ENCODE measurements around the gene NECTIN4. TPM values are rescaled to one million over a fixed set of nuclear protein-coding genes. Genes with fewer than 3 reads are reported as not detected.
A peak's percentile ranks its signal among the peaks of the same experiment; 100 is the strongest.
"Not testable (repeated sequence)": the region's sequence is repeated elsewhere in the genome, so short reads cannot be mapped to it uniquely, and the experiment has no call there.

Gene NECTIN4
- total and polyA plus RNA-seq, 10 of the 15 experiments (the other 5 are each of a cell fraction or from before 2014, with no cell fraction given): 2.8 to 8.7 (median 3.7) TPM

- TF ChIP-seq ZBTB4 (CRISPR knock-in tag; IDR thresholded peaks at IDR 0.05): no peak
- peak; percentile 89; the same call in 1 of the 2 replicates for TF ChIP-seq NKRF (conservative IDR thresholded peaks at IDR 0.05)
- no peak for TF ChIP-seq WRNIP1 (IDR thresholded peaks at IDR 0.05; ENCODE audit: borderline replicate concordance, low read depth, low read length)
- TF ChIP-seq SREBF2 (IDR thresholded peaks at IDR 0.05; ENCODE audit: low read length): no peak
- no peak for TF ChIP-seq TARDBP (IDR thresholded peaks at IDR 0.05; ENCODE audit: borderline replicate concordance)
- no peak for TF ChIP-seq RCOR1 (conservative IDR thresholded peaks at IDR 0.05; ENCODE audit: low read depth, low read length)
These were observed 28.6 kb upstream of the NECTIN4 start, which contains the start of the genes NIT1 and PFDN2 (continued) for GRCh38 chr1:161117759-161118581.

GRCh38 chr1:161115961-161116360 lies 26.6 kb upstream of the NECTIN4 start:
- H3K4me2 ChIP-seq (ENCODE audit: control insufficient read depth, insufficient read depth): peak overlapping the region; percentile 51; the same call in 1 of the 2 replicates
- not testable (repeated sequence) for H3K9ac ChIP-seq (ENCODE audit: control insufficient read depth, insufficient read depth, low read length)
- POLR2A ChIA-PET: interaction anchor here (0.6 to 1.8 kb wide), 2 partner anchors 46 to 135 kb away, joined by 3 to 5 read pairs; partner anchors contain the start of gene ARHGAP30

More at GRCh38 chr1:161115961-161116360, 26.6 kb upstream of the NECTIN4 start:
- H2AFZ ChIP-seq (ENCODE audit: control insufficient read depth, low read depth, low read length); H3K27ac ChIP-seq (ENCODE audit: control insufficient read depth, insufficient read depth); H3K36me3 ChIP-seq (ENCODE audit: control insufficient read depth in 2 of 2, insufficient read depth in 2 of 2, low read length in 1 of 2); DNase-seq (ENCODE audit: low read depth, low spot score); H3K9me3 ChIP-seq (replicated peaks; ENCODE audit: control insufficient read depth, insufficient read depth, low read length); in situ Hi-C loops (cut with MboI); H4K20me1 ChIP-seq (ENCODE audit: control insufficient read depth, insufficient read depth); ATAC-seq; RAD21 ChIA-PET (ENCODE audit: unreplicated experiment); H3K27me3 ChIP-seq (replicated peaks in 1 of 2; ENCODE audit: control insufficient read depth in 2 of 2, insufficient read depth in 2 of 2, low read length in 1 of 2); FAIRE-seq; BruUV-seq (replicated peaks): not testable (repeated sequence)
- SMC1A ChIA-PET (ENCODE audit: uncharacterized antibody, unreplicated experiment): interaction anchor here (0.6 to 1.0 kb wide), 2 partner anchors 12 to 71 kb away, joined by 3 read pairs; no protein-coding TSS in a partner anchor
- H3K4me1 ChIP-seq (ENCODE audit: control insufficient read depth, insufficient read depth, low read length): peaks cover 14% of the 10 kb centered on the region
- peaks cover 83% of the 10 kb centered on the region for H3K79me2 ChIP-seq (ENCODE audit: control insufficient read depth, insufficient read depth, low read length)
- WGBS (ENCODE audit: insufficient coverage, insufficient replicate concordance, low lambda C conversion rate, missing lambda C conversion rate): 76% methylated on average over 6 of the region's 6 CpGs
- intact Hi-C loops (cut with micrococcal nuclease; ENCODE audit: unreplicated experiment): loop anchor here (5.0 kb wide), 1 partner anchor 69 kb away; the partner anchor contains the start of gene USF1
- H3K4me3 ChIP-seq: peak overlapping the region; percentile 74; the same call in 1 of the 2 replicates
- CTCF ChIA-PET: interaction anchor here (1.0 to 1.5 kb wide), 2 partner anchors 11 to 15 kb away, joined by 3 to 4 read pairs; no protein-coding TSS in a partner anchor

All from GM12878 (cell line).